Nephron (organoid): ENCODE results near the gene ASB1.

Source experiments
- H3K27ac Mint-ChIP-seq, 3 experiments: 2 replicates each; pipeline ENCODE4 v1.8.0; 2020; ENCODE audit warnings: mixed read lengths in 3 of 3, mild to moderate bottlenecking in 2 of 3, moderate library complexity in 1 of 3
- H3K27me3 Mint-ChIP-seq: 2 replicates; pipeline ENCODE4 v1.8.0; 2021; ENCODE audit warnings: low read depth, mild to moderate bottlenecking, moderate library complexity, mixed read lengths
- H3K36me3 Mint-ChIP-seq: 2 replicates; pipeline ENCODE4 v1.8.0; 2020; ENCODE audit warnings: low read depth, mixed read lengths
- H3K4me1 Mint-ChIP-seq: 2 replicates; pipeline ENCODE4 v1.8.0; 2020; ENCODE audit warnings: mixed read lengths
- H3K4me3 Mint-ChIP-seq, 3 experiments: 2 replicates each; pipeline ENCODE4 v1.8.0; 2020; ENCODE audit warnings: mild to moderate bottlenecking in 3 of 3, mixed read lengths in 3 of 3, moderate library complexity in 2 of 3
- H3K9me3 Mint-ChIP-seq: 2 replicates; pipeline ENCODE4 v1.8.0; 2020; ENCODE audit warnings: mixed read lengths
- CTCF ChIP-seq, 3 experiments: fragments of 200-600 bp; sonication (generic); IDR thresholded peaks; one replicate each; pipeline ENCODE4 v1.5.0; 2021; ENCODE audit warnings: antibody characterized with exemption in 3 of 3; ENCODE audit not compliant: unreplicated experiment in 3 of 3

Gene ASB1

GRCh38 chr2:238406221-238406997, 20.3 kb upstream of the ASB1 start:
- peaks cover 17% of the 10 kb centered on the region for H3K36me3 Mint-ChIP-seq
- H3K4me3 Mint-ChIP-seq, result no peak overlapping the region
- H3K4me1 Mint-ChIP-seq, result peaks cover 5% of the 10 kb centered on the region
- no peak overlapping the region for H3K27ac Mint-ChIP-seq
- TF ChIP-seq CTCF (IDR thresholded peaks at IDR 0.05; ENCODE audit: unreplicated experiment in 3 of 3), result no peak
- no peaks in the 10 kb centered on the region for H3K27me3 Mint-ChIP-seq
- H3K9me3 Mint-ChIP-seq, result no peaks in the 10 kb centered on the region

- Mint-ChIP-seq H3K9me3 (no peaks in the 10 kb centered on the region), H3K4me3 (no peak overlapping the region), H3K4me1 (peaks cover 5% of the 10 kb centered on the region), H3K27ac (no peak overlapping the region), H3K36me3 (peaks cover 17% of the 10 kb centered on the region), H3K27me3 (no peaks in the 10 kb centered on the region)
- TF ChIP-seq CTCF (IDR thresholded peaks at IDR 0.05; ENCODE audit: unreplicated experiment in 3 of 3), result no peak
These were observed 19.8 kb upstream of the ASB1 start for GRCh38 chr2:238406998-238407285.

- Mint-ChIP-seq H3K9me3 (no peaks in the 10 kb centered on the region), H3K27ac (no peak overlapping the region), H3K4me1 (peaks cover 5% of the 10 kb centered on the region), H3K4me3 (no peak overlapping the region), H3K36me3 (peaks cover 17% of the 10 kb centered on the region), H3K27me3 (no peaks in the 10 kb centered on the region)
- TF ChIP-seq CTCF (IDR thresholded peaks at IDR 0.05; ENCODE audit: unreplicated experiment in 3 of 3), result no peak
These were observed 19.2 kb upstream of the ASB1 start for GRCh38 chr2:238407566-238407965.

- peaks cover 5% of the 10 kb centered on the region for H3K4me1 Mint-ChIP-seq
- TF ChIP-seq CTCF (IDR thresholded peaks at IDR 0.05; ENCODE audit: unreplicated experiment in 3 of 3), result no peak
- H3K36me3 Mint-ChIP-seq, result peaks cover 15% of the 10 kb centered on the region
- H3K4me3 Mint-ChIP-seq, result no peak overlapping the region
- no peaks in the 10 kb centered on the region for H3K9me3 Mint-ChIP-seq
- no peak overlapping the region for H3K27ac Mint-ChIP-seq
- no peaks in the 10 kb centered on the region for H3K27me3 Mint-ChIP-seq
These were observed 17.9 kb upstream of the ASB1 start for GRCh38 chr2:238408615-238409340.

- Mint-ChIP-seq H3K4me1 (peaks cover 5% of the 10 kb centered on the region), H3K36me3 (peaks cover 7% of the 10 kb centered on the region), H3K9me3 (no peaks in the 10 kb centered on the region), H3K4me3 (no peak overlapping the region), H3K27ac (no peak overlapping the region), H3K27me3 (no peaks in the 10 kb centered on the region)
- TF ChIP-seq CTCF (IDR thresholded peaks at IDR 0.05; ENCODE audit: unreplicated experiment in 3 of 3), result no peak
These were observed 17.2 kb upstream of the ASB1 start for GRCh38 chr2:238409341-238410199.
